GM23338 (cell line): ENCODE measurements around the gene EXOC6. TPM values are rescaled to one million over a fixed set of nuclear protein-coding genes. Genes with fewer than 3 reads are reported as not detected.

Source experiments
- ATAC-seq: fragments of 200-7000 bp; cut with Tn5 transposase; 3 replicates; pipeline ENCODE4 v1.9.1; 2020
- DNase-seq: peaks from one replicate; pipeline ENCODE4 v3.0.0-alpha.2; 2015; ENCODE audit warnings: low spot score
- H2AFZ ChIP-seq: fragments of 200-600 bp; sonication (generic); 2 replicates; pipeline ENCODE4 v1.8.0; 2016; ENCODE audit warnings: antibody characterized with exemption, mild to moderate bottlenecking, moderate library complexity
- H3F3A ChIP-seq: fragments of 200-600 bp; sonication (generic); replicated peaks from 2 replicates; pipeline ENCODE4 v1.8.0; 2017; ENCODE audit warnings: antibody characterized with exemption, mixed run types, low read depth
- H3K27ac ChIP-seq: fragments of 200-600 bp; sonication (generic); 2 replicates; pipeline ENCODE4 v1.6.1; 2016; ENCODE audit warnings: low read depth
- H3K27me3 ChIP-seq: fragments of 200-600 bp; sonication (generic); 2 replicates; pipeline ENCODE4 v1.8.0; 2016; ENCODE audit warnings: mild to moderate bottlenecking, mixed run types, moderate library complexity; ENCODE audit not compliant: insufficient read depth
- H3K36me3 ChIP-seq: fragments of 200-600 bp; sonication (generic); 2 replicates; pipeline ENCODE4 v1.8.0; 2016; ENCODE audit warnings: mild to moderate bottlenecking; ENCODE audit not compliant: insufficient read depth
- H3K4me1 ChIP-seq: fragments of 200-600 bp; sonication (generic); 2 replicates; pipeline ENCODE4 v1.8.0; 2016; ENCODE audit warnings: mild to moderate bottlenecking, moderate library complexity; ENCODE audit not compliant: insufficient read depth
- H3K4me2 ChIP-seq: fragments of 200-600 bp; sonication (generic); 2 replicates; pipeline ENCODE4 v1.7.1; 2017; ENCODE audit warnings: mixed run types
- H3K4me3 ChIP-seq: fragments of 200-600 bp; sonication (generic); 2 replicates; pipeline ENCODE4 v1.6.1; 2016; ENCODE audit warnings: mixed run types
- H3K79me2 ChIP-seq: fragments of 200-600 bp; sonication (generic); replicated peaks from 2 replicates; pipeline ENCODE4 v1.8.0; 2017; ENCODE audit warnings: mild to moderate bottlenecking; ENCODE audit not compliant: insufficient read depth
- H3K9me2 ChIP-seq: fragments of 200-600 bp; sonication (generic); 2 replicates; pipeline ENCODE4 v1.8.0; 2017; ENCODE audit not compliant: insufficient read depth
- H4K20me1 ChIP-seq: fragments of 200-600 bp; sonication (generic); replicated peaks from 2 replicates; pipeline ENCODE4 v1.8.0; 2017; ENCODE audit warnings: mild to moderate bottlenecking; ENCODE audit not compliant: insufficient read depth
- H3K27ac Mint-ChIP-seq: 2 replicates; pipeline ENCODE4 v1.8.0; 2020; ENCODE audit warnings: inconsistent platforms, mild to moderate bottlenecking, moderate library complexity, mixed read lengths
- H3K27me3 Mint-ChIP-seq: 3 replicates; pipeline ENCODE4 v1.8.0; 2022; ENCODE audit warnings: low read depth, mild to moderate bottlenecking, moderate library complexity, mixed read lengths, inconsistent platforms; ENCODE audit not compliant: insufficient read depth, poor library complexity
- H3K36me3 Mint-ChIP-seq: 3 replicates; pipeline ENCODE4 v1.8.0; 2021; ENCODE audit warnings: low read depth, mild to moderate bottlenecking, inconsistent platforms, moderate library complexity, mixed read lengths
- H3K4me1 Mint-ChIP-seq: 3 replicates; pipeline ENCODE4 v1.8.0; 2020; ENCODE audit warnings: mild to moderate bottlenecking, inconsistent platforms, mixed read lengths
- H3K4me3 Mint-ChIP-seq: 3 replicates; pipeline ENCODE4 v1.8.0; 2021; ENCODE audit warnings: moderate library complexity, mild to moderate bottlenecking, inconsistent platforms, mixed read lengths
- H3K9me3 Mint-ChIP-seq: 3 replicates; pipeline ENCODE4 v1.8.0; 2020; ENCODE audit warnings: moderate library complexity, mild to moderate bottlenecking, inconsistent platforms, mixed read lengths
- CREB1 ChIP-seq: fragments of 250-450 bp; sonication (Bioruptor Pico); IDR thresholded peaks from 2 replicates; pipeline ENCODE4 v1.5.0; 2020; ENCODE audit warnings: low read depth, mild to moderate bottlenecking, moderate library complexity
- EZH2 ChIP-seq: fragments of 200-600 bp; sonication (generic); IDR thresholded peaks from one replicate; pipeline ENCODE4 v1.8.0; 2017; ENCODE audit warnings: antibody characterized with exemption, mild to moderate bottlenecking, low read depth; ENCODE audit not compliant: unreplicated experiment
- EZH2phosphoT487 ChIP-seq: fragments of 200-600 bp; sonication (generic); IDR thresholded peaks from one replicate; pipeline ENCODE4 v1.8.1; 2018; ENCODE audit warnings: antibody characterized with exemption; ENCODE audit not compliant: unreplicated experiment
- POLR2AphosphoS5 ChIP-seq: IDR thresholded peaks from 2 replicates; pipeline ENCODE4 v1.6.1; 2016; ENCODE audit warnings: antibody characterized with exemption, low read depth
- STAT1 ChIP-seq: IDR thresholded peaks from one replicate; pipeline ENCODE4 v1.6.1; 2016; ENCODE audit warnings: antibody characterized with exemption; ENCODE audit not compliant: unreplicated experiment
- polyA plus RNA-seq: library from polyadenylated mRNA; unstranded; fragments of >200 nt; fragmentation: Nextera tagmentation; extraction: Ambion mirVana; gene quantifications from 2 replicates; pipeline ENCODE4 v1.2.1, GENCODE V29; 2016
- total RNA-seq: library from RNA; depleted of rRNA; stranded (reverse); fragments of >200 nt; shearing (Covaris generic); gene quantifications from 2 replicates; pipeline ENCODE4 v1.2.3, GENCODE V29; 2014
- TF ChIP-seq, protein P1 (sequence below): IDR thresholded peaks from 2 replicates; pipeline ENCODE4 v1.6.1; 2016; ENCODE audit warnings: antibody characterized with exemption
- TF ChIP-seq, protein P2 (sequence below), 2 experiments: fragments of 200-600 bp in 1 of 2; sonication (generic) in 1 of 2; conservative IDR thresholded peaks; 2 replicates each; pipeline versions ENCODE4 v1.5.1 to v1.6.1; 2016 to 2017; ENCODE audit warnings: antibody characterized with exemption in 2 of 2, low read depth in 2 of 2, mild to moderate bottlenecking in 2 of 2, moderate library complexity in 1 of 2
- TF ChIP-seq, protein P3 (sequence below): fragments of 250-450 bp; sonication (Bioruptor Pico); IDR thresholded peaks from 2 replicates; pipeline ENCODE4 v1.5.0; 2020; ENCODE audit warnings: mild to moderate bottlenecking, moderate library complexity

Gene EXOC6
- total and polyA plus RNA-seq, 2 experiments from 2014 or later, result 5.0 to 6.0 TPM

DNA sequence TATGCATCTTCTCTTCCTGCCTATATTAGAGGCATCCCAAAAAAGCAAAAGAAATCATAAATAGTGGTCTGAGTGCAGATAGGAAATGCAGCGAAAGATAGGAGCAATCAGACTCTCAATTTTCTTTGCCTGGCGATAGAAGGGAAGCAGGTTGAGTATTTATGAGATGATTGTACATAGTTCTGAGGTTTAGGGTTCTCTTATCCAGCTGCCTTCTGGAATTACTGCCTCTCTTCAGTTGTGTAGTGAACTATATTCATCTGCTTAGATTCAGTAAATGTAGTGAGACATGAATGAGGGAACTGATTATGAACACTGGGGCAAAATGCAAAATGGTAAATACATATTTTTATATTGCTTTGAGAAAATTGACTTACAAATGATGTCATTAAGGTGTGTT lies 119.3 kb downstream of the EXOC6 start:
- H3K4me2 ChIP-seq, result no peak overlapping the region
- H3K36me3 Mint-ChIP-seq, result peaks cover 5% of the 10 kb centered on the region; the same call in 1 of the 3 replicates
- no peaks in the 10 kb centered on the region for H3K79me2 ChIP-seq
- H3K4me3 ChIP-seq, result no peak overlapping the region
- H3K27ac Mint-ChIP-seq, result no peak overlapping the region
- H3K4me1 ChIP-seq, result no peaks in the 10 kb centered on the region
- no peak overlapping the region for H3K27ac ChIP-seq
- no peaks in the 10 kb centered on the region for H3K27me3 ChIP-seq
- H3F3A ChIP-seq, result no peaks in the 10 kb centered on the region
- DNase-seq (no peak), ATAC-seq (no peak)
- H4K20me1 ChIP-seq, result no peaks in the 10 kb centered on the region
- H2AFZ ChIP-seq, result no peak overlapping the region
- no peaks in the 10 kb centered on the region for H3K9me2 ChIP-seq
- no peaks in the 10 kb centered on the region for H3K36me3 ChIP-seq
- H3K27me3 Mint-ChIP-seq, result no peaks in the 10 kb centered on the region
- no peaks in the 10 kb centered on the region; the same call in 2 of the 3 replicates for H3K9me3 Mint-ChIP-seq
- no peak for TF ChIP-seq EZH2
- no peak for TF ChIP-seq EZH2phosphoT487
- no peak for TF ChIP-seq POLR2AphosphoS5
- TF ChIP-seq STAT1, result no peak
- TF ChIP-seq, protein P1, sequence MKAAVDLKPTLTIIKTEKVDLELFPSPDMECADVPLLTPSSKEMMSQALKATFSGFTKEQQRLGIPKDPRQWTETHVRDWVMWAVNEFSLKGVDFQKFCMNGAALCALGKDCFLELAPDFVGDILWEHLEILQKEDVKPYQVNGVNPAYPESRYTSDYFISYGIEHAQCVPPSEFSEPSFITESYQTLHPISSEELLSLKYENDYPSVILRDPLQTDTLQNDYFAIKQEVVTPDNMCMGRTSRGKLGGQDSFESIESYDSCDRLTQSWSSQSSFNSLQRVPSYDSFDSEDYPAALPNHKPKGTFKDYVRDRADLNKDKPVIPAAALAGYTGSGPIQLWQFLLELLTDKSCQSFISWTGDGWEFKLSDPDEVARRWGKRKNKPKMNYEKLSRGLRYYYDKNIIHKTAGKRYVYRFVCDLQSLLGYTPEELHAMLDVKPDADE, result no peak
- no peak for TF ChIP-seq CREB1 (CRISPR knock-in tag)
- peaks cover 4% of the 10 kb centered on the region; the same call in 2 of the 3 replicates for H3K4me1 Mint-ChIP-seq
- no peak overlapping the region for H3K4me3 Mint-ChIP-seq

DNA sequence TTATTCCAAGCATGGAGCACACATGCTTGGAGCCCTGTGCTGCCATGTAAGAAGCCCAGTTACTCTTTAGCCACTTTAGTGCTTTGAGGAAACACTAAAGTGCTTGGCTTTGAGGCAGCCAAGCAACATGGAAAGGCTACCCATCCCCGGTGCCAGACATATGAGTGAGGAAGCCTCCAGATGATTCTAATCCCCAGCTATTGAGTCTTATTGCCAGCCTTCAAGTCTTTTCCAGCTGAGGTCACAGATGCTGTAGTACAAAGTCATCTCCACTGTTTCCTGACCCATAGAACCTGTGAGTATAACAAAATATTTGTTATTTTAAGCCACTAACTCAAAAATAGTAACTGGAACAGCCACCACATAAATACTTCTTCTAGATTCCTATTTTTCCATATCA lies 120.8 kb downstream of the EXOC6 start:
- Mint-ChIP-seq H3K36me3 (peaks cover 15% of the 10 kb centered on the region), H3K27ac (no peak overlapping the region), H3K4me3 (no peak overlapping the region), H3K4me1 (peaks cover 4% of the 10 kb centered on the region; the same call in 1 of the 3 replicates), H3K27me3 (no peaks in the 10 kb centered on the region), H3K9me3 (peaks cover 9% of the 10 kb centered on the region)
- no peaks in the 10 kb centered on the region for H3K27me3 ChIP-seq
- H3K4me1 ChIP-seq, result no peaks in the 10 kb centered on the region
- no peak overlapping the region for H3K4me2 ChIP-seq
- H2AFZ ChIP-seq, result no peak overlapping the region
- H3K36me3 ChIP-seq, result no peaks in the 10 kb centered on the region
- no peaks in the 10 kb centered on the region for H3K79me2 ChIP-seq
- DNase-seq (no peak), ATAC-seq (no peak)
- TF ChIP-seq CREB1 (CRISPR knock-in tag) (no peak), EZH2phosphoT487 (no peak), STAT1 (no peak), EZH2 (no peak)
- TF ChIP-seq, protein P2, sequence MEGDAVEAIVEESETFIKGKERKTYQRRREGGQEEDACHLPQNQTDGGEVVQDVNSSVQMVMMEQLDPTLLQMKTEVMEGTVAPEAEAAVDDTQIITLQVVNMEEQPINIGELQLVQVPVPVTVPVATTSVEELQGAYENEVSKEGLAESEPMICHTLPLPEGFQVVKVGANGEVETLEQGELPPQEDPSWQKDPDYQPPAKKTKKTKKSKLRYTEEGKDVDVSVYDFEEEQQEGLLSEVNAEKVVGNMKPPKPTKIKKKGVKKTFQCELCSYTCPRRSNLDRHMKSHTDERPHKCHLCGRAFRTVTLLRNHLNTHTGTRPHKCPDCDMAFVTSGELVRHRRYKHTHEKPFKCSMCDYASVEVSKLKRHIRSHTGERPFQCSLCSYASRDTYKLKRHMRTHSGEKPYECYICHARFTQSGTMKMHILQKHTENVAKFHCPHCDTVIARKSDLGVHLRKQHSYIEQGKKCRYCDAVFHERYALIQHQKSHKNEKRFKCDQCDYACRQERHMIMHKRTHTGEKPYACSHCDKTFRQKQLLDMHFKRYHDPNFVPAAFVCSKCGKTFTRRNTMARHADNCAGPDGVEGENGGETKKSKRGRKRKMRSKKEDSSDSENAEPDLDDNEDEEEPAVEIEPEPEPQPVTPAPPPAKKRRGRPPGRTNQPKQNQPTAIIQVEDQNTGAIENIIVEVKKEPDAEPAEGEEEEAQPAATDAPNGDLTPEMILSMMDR (conservative IDR thresholded peaks at IDR 0.05; ENCODE audit: low read depth in 2 of 2), result no peak
- TF ChIP-seq, protein P1, result no peak
- TF ChIP-seq, protein P3, sequence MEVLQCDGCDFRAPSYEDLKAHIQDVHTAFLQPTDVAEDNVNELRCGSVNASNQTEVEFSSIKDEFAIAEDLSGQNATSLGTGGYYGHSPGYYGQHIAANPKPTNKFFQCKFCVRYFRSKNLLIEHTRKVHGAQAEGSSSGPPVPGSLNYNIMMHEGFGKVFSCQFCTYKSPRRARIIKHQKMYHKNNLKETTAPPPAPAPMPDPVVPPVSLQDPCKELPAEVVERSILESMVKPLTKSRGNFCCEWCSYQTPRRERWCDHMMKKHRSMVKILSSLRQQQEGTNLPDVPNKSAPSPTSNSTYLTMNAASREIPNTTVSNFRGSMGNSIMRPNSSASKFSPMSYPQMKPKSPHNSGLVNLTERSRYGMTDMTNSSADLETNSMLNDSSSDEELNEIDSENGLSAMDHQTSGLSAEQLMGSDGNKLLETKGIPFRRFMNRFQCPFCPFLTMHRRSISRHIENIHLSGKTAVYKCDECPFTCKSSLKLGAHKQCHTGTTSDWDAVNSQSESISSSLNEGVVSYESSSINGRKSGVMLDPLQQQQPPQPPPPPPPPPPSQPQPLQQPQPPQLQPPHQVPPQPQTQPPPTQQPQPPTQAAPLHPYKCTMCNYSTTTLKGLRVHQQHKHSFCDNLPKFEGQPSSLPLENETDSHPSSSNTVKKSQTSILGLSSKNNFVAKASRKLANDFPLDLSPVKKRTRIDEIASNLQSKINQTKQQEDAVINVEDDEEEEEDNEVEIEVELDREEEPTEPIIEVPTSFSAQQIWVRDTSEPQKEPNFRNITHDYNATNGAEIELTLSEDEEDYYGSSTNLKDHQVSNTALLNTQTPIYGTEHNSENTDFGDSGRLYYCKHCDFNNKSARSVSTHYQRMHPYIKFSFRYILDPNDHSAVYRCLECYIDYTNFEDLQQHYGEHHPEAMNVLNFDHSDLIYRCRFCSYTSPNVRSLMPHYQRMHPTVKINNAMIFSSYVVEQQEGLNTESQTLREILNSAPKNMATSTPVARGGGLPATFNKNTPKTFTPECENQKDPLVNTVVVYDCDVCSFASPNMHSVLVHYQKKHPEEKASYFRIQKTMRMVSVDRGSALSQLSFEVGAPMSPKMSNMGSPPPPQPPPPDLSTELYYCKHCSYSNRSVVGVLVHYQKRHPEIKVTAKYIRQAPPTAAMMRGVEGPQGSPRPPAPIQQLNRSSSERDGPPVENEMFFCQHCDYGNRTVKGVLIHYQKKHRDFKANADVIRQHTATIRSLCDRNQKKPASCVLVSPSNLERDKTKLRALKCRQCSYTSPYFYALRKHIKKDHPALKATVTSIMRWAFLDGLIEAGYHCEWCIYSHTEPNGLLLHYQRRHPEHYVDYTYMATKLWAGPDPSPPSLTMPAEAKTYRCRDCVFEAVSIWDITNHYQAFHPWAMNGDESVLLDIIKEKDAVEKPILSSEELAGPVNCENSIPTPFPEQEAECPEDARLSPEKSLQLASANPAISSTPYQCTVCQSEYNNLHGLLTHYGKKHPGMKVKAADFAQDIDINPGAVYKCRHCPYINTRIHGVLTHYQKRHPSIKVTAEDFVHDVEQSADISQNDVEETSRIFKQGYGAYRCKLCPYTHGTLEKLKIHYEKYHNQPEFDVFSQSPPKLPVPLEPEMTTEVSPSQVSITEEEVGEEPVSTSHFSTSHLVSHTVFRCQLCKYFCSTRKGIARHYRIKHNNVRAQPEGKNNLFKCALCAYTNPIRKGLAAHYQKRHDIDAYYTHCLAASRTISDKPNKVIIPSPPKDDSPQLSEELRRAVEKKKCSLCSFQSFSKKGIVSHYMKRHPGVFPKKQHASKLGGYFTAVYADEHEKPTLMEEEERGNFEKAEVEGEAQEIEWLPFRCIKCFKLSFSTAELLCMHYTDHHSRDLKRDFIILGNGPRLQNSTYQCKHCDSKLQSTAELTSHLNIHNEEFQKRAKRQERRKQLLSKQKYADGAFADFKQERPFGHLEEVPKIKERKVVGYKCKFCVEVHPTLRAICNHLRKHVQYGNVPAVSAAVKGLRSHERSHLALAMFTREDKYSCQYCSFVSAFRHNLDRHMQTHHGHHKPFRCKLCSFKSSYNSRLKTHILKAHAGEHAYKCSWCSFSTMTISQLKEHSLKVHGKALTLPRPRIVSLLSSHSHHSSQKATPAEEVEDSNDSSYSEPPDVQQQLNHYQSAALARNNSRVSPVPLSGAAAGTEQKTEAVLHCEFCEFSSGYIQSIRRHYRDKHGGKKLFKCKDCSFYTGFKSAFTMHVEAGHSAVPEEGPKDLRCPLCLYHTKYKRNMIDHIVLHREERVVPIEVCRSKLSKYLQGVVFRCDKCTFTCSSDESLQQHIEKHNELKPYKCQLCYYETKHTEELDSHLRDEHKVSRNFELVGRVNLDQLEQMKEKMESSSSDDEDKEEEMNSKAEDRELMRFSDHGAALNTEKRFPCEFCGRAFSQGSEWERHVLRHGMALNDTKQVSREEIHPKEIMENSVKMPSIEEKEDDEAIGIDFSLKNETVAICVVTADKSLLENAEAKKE (CRISPR knock-in tag), result no peak
- no peak overlapping the region for H3K27ac ChIP-seq
- H3F3A ChIP-seq, result no peaks in the 10 kb centered on the region
- no peaks in the 10 kb centered on the region for H3K9me2 ChIP-seq
- no peak overlapping the region for H3K4me3 ChIP-seq
- no peaks in the 10 kb centered on the region for H4K20me1 ChIP-seq
